GM21717 (cell line): Measurements from ENCODE around the gene GPR26.

ENCODE experiments used
- ATAC-seq: cut with Tn5 transposase; IDR thresholded peaks from one replicate; pipeline ENCODE4 v1.9.1; 2021; ENCODE audit warnings: mild to moderate bottlenecking, moderate library complexity; ENCODE audit not compliant: unreplicated experiment

Gene GPR26, protein sequence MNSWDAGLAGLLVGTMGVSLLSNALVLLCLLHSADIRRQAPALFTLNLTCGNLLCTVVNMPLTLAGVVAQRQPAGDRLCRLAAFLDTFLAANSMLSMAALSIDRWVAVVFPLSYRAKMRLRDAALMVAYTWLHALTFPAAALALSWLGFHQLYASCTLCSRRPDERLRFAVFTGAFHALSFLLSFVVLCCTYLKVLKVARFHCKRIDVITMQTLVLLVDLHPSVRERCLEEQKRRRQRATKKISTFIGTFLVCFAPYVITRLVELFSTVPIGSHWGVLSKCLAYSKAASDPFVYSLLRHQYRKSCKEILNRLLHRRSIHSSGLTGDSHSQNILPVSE

DNA sequence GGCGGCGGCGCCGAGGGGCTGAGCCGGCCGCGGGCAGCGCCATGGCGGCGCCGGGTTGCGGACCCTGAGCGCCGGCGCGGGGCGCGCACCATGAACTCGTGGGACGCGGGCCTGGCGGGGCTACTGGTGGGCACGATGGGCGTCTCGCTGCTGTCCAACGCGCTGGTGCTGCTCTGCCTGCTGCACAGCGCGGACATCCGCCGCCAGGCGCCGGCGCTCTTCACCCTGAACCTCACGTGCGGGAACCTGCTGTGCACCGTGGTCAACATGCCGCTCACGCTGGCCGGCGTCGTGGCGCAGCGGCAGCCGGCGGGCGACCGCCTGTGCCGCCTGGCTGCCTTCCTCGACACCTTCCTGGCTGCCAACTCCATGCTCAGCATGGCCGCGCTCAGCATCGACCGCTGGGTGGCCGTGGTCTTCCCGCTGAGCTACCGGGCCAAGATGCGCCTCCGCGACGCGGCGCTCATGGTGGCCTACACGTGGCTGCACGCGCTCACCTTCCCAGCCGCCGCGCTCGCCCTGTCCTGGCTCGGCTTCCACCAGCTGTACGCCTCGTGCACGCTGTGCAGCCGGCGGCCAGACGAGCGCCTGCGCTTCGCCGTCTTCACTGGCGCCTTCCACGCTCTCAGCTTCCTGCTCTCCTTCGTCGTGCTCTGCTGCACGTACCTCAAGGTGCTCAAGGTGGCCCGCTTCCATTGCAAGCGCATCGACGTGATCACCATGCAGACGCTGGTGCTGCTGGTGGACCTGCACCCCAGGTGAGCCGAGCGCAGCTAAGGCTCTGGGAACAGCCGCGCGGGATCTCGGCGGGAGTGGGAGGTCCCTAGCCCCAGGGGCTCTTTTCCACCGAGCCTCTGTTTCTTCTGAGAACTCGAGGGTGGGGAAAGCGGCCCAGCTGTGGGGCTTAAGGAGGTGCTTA lies at the start of gene GPR26:
GPR26 (plus strand) TSS at position 38 of the 919 bp plus-strand sequence; CDS start at position 91, 53 bp downstream.
- ATAC-seq: no peak

DNA sequence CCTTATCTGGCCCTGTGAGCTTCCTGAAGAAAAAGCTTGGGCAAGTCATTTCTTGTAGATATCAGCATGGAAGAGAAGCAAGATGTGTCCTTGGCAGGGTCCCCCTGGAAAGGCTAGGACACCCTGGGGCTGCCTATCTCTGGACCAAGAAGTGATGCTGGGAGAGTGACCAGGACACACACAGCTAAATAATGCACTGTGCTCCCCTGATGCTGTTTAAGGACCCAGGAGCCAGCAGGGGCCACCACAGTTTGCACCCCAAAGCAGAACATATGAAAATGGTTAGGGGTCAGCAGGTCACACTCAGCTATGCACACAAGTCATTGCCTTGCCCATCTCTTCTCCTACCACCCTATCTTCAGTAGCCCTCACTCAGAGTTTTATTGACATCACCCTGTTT lies 47.9 kb upstream of the GPR26 start:
- ATAC-seq: no peak

DNA sequence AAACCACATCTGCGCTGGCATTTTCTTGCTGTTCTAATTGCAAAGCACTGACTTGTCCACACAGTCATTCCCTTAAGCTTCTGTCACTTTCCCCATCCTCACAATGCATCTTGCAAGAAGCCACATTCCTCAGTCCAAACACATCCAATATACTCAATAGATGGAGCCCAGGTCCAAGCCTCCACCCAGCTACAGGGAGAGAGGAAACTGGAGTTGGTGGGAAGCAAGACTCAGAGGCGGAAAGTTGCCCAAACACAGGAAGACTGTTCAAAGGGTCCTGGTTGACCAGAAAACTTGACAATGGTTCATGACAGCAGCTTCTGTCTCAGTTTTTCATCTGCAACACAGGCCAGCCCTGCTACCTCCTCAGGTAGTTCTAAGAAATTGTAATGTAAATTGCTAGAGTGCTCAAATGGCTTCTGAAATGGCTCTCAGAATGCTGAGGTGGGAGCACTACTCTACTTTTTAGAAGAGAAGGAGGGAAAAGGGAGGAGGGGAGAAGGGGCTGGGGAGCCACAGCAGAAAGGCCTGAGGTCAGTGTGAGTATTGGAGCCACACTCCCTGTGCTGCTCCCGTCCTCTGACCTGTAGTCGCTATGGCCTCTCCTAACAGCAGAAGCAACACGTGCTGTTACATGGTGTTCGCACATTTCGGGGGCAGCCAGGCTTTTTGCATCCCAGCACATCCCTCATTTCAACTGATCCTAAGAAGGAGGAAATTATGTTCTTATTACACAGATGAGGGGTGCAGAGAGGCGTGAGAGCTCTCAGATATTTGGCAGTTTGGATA lies 46.9 kb upstream of the GPR26 start:
- no peak for ATAC-seq

DNA sequence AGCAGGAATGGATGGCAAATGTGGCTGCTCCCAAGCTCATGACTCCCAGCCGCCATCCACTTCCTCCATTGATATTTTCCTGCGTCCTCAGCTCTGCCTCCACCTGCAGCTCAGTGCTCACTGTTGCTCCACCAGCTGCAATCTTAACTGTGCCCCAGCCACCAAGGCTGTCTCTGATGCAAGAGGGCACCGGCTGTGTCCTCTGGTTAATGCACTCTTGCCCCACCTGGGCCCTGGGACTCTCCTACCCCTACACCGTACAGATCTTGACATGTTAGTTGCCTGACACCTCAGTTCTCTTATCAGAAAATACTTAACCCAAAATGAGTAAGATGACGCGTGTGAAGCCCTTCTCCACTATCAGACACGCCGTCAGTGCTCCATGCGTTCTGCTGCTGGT lies 45.5 kb upstream of the GPR26 start:
- ATAC-seq: no peak

DNA sequence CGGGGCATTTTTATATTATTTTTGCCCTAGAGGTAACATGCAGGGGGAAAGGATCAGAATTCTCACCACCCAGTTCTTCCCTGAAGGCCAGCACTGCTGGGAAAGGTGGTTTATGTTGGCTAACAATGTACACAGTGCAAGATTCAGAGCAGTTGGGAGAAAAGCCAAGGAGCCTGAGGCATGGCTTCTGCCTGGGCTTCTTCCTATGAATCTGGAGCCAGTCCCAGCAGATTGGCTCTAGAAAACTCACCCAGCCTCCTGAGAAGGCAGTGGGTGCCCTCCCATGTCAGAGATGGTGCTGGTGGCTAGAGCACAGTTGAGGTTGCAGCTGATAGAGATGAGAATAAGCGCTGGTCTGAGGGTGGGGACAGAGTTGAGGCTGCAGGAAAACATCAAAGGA lies 44.7 kb upstream of the GPR26 start:
- ATAC-seq: no peak

DNA sequence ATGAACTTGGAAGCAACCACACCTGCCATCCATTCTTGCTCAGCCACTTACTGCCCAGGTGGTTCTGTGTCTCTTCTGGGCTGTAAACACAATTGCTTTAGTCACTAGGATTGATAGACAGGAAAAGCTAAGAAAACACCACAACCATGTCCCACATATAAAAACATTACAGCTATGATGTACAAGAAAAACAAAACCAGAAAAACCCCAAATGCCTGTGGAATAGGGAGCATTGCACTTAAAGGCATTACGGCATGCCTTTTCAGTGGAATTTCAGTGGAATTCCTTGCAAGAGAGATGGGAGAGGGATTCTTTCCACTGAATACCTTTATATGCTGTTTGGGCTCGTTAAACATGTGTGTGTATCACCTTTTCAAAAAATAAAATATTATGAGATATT lies 44.2 kb upstream of the GPR26 start:
- ATAC-seq: no peak

DNA sequence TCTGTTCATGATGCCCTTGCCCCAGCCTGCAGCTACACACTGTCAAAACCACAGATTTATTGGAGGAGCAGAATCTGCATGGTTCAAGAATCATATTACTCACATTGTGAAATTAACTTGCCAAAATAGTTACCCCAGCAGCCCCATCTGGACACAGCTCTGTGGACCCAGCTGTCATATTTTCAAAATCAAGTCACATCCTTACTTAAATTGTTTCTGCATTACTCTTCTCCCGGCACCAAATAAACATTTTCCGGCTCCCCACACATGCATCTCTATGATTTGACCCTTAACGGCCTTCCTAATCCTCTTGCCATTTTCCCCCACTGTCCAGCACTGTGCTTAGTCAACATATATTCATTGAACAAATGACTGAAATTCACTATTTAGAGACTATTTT lies 43.8 kb upstream of the GPR26 start:
- ATAC-seq: no peak

DNA sequence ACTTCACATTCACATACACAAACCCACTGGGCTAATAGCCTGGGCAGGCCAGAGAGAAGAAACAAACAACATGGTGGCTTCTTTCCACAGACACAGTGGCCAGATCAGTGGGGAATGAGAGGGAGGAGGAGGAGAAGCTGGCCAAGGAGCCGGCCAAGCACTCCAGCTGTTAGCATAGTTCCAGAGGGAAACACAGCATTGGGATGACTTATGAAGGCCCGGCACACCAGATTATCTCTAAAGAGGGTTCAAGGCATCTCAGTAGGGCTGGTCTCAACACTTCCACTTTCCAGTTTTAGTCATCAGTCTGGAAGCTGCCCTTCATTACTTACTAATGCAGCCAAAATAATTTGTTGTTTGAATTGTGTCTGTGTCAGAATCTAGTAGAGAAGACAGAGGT lies 42.1 kb upstream of the GPR26 start:
- ATAC-seq: no peak

DNA sequence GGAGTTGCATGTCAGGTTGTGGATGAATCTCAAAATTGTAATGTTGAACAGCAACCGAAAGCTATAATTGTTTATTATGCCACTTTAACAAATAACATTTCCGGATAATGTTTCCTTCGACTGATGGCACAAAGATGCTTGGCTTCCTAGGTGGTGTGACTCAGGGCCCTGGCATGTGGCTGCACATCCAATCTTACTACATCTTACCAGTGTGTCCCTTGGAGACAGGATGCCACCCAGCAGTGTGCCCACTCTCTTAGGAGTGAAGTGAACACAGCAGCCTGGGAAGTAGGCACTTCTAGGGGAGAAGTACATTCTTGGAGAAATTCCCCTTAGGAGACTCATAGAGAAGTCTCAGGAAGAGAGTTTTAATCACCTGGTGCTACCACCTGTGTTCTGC lies 33.0 kb upstream of the GPR26 start:
- ATAC-seq: no peak

DNA sequence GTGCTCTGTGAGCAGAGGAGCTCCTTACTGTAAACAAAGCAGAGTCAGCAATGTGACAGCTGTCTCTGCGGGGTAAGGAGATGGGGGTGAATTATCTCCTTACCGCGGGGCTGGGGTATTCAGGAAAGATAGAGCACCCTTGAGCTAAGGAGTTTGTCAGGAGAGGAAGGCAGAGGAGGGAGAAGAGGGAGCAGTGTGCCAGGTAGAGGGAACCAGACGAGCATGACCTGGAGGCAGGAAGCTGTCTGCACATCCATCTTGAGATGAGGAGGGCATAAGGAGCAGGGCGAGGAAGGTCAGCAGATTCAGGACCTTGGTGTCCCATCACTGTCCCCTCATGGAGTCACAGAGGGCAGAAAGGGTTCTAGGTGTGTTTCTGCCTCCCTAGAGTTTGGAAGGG lies 32.5 kb upstream of the GPR26 start:
- no peak for ATAC-seq

DNA sequence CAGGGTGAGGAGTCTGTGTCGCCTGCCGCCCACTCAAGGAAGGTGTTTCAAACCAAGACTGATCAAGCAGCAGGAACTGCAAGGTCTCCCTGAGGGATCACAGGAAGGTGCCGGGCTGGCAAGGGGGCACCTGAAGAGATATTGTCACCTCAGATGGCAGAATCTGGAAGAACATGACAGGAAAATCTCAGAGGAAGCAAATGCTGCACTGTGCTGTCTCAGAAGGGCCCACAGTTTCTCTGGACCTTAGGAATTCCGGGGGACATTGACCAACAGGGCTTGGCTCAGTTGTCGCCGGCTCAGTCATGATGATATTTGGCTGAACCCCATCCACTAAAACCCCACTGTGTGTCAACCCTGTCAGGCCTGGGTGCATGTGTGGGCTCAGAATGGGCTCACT lies 31.9 kb upstream of the GPR26 start:
- ATAC-seq: no peak

DNA sequence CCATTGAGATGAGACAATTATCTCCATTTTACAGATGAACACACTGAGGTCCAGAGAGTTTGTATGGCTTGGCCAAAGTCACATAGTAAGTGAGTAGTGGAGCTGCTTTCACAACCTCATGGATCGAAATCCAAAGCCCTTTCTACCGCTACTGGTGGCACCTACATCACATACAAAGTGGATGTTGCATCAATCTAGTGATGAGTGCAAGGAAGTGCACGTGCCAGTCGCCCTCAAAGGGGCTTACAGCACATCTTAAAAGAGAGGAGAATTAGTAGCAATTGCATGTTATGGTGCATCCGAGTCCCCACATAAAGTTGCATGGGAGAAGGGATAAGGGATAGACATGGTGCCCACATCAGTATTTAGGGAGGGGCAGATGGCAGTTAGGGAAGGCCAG lies 31.0 kb upstream of the GPR26 start:
- no peak for ATAC-seq

DNA sequence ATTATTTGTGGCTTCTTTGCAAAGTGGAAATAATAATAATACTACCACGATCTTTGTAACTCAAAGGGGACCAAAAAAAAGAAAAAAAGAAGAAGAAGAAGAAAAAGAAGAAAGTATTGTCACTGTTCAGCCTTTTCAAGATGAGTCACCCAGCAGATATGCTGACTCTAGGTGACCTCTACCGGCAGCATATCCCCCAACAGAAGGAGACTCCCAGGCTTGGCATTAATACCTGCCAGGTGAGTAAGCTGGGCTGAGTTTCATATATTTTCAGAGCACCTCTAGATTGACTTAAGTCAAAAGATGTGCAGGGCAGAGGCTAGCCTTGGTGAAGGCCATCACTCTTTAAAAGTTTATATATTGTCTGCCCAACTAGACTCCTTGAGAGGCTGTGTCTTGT lies 30.4 kb upstream of the GPR26 start:
- no peak for ATAC-seq

DNA sequence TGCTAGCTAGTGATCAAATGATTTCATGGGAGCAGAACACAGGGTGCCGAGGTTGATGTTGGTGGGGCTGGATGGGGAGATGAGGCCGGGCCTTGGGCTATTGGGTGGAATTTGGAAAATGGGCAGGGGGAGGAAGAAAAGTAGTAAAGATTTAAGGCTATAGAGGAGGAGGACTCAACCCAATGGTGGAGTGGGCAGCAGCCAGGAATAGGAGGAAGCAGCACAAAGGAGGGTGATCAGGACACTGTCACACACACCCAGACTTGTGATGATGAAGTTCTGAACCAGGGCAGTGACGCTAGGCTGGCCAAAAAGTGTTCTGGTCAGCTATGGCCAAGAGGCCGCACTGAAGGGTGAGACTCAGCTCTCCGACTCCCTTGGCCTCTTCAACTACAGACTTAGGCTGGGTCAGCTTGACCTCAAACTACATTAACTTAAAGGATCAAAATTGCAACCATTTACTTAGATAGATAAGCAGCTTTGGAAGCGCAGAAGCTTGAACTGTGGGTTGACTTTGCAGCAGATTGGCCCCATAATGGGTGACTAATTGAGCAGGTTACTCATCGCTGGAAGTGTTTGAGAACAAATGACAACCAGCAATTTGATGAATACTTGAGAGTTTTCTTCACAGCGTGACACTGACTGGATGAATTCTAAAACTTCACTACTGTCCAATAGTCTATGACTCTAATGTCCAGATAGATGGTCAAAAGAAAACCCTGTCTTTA lies 29.4 kb upstream of the GPR26 start:
- no peak for ATAC-seq

DNA sequence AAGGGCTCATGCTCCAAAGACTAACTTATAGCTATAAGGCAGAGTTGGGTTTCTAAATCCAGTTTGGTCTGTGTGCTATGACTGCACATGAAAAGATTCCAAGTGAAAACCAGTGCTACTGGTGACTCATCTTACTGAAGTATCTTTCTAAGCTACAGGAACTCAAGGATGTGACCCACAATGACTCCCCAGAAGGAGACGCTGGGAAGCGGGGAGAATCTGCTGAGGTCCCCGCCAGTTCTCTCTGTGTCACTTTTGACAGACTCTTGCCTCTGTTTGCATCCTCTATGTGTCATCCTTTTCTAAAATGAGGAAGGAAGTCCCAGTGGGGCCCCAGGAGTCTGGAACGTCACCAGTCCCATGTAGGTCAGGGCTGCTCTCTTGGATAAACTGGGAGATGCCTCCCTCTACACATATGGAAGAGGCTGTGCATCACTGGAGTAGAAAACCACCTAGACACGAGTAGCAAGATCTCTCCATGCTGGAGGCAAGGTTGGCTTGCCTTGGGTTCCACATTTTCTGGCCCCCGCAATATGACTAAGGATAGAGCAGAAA lies 28.8 kb upstream of the GPR26 start:
- ATAC-seq: no peak

DNA sequence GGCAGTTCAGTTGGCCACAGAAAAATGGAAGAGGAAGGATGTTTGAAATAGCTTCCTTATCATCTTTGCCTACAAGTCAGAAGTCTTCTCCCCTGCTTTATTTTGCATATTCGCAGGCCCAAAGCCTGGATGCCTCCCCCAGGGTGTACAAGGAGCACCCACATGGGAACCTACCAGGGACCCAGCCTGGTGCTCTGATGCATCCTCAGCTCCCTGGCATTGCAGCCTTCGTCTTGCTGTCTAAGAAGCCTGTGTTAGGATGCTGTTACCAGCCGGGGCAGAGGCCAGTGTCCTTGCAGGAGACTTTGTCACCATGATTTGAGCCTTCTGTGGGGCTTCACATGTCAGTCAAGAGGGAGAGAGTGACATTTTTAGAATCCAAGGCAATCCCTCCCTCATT lies 27.0 kb upstream of the GPR26 start:
- no peak for ATAC-seq

DNA sequence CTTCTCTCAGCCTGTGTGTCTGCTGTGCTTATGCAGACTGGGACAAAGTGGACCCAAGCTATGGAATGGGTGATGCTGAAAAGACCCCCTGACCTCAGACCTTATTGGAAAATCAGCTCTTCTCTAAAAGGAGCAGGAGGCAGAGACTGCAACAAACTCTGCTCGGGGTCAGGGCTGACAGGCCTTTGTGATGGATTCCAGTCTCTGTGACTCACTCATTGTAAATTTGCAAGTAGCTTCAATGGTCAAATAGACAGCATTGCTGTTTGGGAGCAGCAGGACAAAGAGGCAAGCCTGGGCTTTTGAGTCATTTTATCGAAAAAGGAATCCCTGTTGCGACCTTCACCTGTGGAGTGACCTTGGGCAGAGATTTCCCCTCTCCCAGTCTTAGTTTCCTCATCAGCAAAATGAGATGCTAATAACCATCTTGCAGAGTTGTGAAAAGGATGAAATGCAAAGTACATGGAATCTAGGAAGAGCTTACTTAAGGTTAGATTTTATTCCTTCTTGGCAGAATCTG lies 26.1 kb upstream of the GPR26 start:
- no peak for ATAC-seq

DNA sequence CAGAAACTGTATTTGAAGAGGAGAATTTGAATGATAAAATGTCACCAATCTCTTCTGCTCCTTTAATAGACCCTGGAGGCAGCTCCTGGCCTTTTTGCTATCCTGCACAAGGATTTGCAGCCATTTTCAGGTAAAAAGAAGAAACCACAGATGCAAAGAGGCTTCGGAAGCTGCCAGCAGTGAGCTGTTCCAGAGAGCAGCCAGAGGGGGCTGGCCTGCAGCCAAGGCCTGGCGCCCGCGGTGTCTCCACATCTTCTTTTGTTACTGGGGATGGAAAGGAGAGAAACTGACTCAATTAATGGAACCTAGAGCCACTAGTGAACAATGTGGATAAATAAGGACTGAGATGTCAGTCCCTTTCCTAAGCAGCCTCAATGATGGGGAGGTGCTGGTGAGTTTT lies 23.9 kb upstream of the GPR26 start:
- ATAC-seq: no peak

DNA sequence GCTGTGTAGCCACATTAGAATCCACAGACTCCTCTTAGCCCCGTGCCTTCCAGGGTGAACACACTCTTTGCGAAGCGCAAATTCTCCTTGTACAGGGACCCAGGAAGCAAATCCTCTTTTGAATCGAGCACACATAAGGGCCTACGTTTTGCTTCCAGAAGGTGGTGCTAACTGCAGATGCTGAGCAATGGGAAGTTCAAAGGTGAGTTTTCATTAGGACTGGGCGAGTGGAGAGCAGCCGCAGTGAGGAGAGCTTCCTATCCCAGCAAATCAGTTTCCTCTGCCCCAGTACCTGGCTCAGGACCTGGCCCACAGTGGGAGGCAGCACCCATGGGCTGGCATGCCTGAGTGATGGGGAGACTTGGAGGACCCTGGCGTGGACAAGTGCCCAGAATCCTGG lies 23.5 kb upstream of the GPR26 start:
- no peak for ATAC-seq

DNA sequence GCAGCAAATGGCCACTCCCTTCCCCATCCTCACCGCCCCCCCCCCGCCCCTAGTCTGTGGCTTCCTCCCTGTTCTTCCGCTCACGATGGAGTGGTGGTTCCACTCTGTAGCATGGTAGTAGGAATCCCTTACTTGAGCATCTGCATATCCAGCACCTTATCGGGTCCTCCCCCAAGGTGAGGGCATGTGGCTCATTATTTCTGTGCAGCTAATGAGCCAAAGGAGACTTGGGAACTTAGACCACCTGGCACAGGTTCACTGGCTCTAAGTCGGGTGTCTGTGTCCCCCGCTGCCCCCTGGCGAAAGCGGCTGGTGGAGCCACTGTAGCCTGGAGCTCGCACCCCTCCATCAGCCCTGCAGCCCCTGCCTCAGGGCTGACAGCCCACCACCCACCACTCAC lies 22.8 kb upstream of the GPR26 start:
- no peak for ATAC-seq
